GM21381 (cell line): ENCODE data around the gene MAGEA6.
"Not testable (repeated sequence)": the region's sequence is repeated elsewhere in the genome, so short reads cannot be mapped to it uniquely, and the experiment has no call there.

Experiments
- ATAC-seq: cut with Tn5 transposase; IDR thresholded peaks from one replicate; pipeline ENCODE4 v1.9.1; 2021; ENCODE audit warnings: mild to moderate bottlenecking, moderate library complexity; ENCODE audit not compliant: unreplicated experiment

The MAGEA6 gene

GRCh38 chrX:152734143-152734858 is 35.2 kb downstream of the MAGEA6 start:
- ATAC-seq: not testable (repeated sequence)

DNA sequence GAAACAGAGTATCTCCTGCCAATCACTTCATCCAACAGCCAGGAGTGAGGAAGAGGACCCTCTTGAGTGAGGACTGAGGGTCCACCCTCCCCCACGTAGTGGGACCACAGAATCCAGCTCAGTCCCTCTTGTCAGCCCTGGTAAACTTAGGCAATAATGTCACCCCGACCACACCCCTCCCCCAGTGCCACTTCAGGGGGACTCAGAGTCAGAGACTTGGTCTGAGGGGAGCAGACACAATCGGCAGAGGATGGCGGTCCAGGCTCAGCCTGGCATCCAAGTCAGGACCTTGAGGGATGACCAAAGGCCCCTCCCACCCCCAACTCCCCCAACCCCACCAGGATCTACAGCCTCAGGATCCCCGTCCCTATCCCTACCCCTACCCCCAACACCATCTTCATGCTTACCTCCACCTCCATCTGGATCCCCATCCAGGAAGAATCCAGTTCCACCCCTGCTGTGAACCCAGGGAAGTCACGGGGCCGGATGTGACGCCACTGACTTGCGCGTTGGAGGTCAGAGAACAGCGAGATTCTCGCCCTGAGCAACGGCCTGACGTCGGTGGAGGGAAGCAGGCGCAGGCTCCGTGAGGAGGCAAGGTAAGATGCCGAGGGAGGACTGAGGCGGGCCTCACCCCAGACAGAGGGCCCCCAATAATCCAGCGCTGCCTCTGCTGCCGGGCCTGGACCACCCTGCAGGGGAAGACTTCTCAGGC is 36.1 kb downstream of the MAGEA6 start, which contains the start of the genes CSAG1 and MAGEA12:
Gene CSAG1 (minus strand): TSS at position 461 of the 715 bp plus-strand sequence. CDS start 1,261 bp downstream, outside the sequence.
Gene MAGEA12 (plus strand): TSS at position 497 of the 715 bp plus-strand sequence. CDS start 2,405 bp downstream, outside the sequence.
- no peak for ATAC-seq

DNA sequence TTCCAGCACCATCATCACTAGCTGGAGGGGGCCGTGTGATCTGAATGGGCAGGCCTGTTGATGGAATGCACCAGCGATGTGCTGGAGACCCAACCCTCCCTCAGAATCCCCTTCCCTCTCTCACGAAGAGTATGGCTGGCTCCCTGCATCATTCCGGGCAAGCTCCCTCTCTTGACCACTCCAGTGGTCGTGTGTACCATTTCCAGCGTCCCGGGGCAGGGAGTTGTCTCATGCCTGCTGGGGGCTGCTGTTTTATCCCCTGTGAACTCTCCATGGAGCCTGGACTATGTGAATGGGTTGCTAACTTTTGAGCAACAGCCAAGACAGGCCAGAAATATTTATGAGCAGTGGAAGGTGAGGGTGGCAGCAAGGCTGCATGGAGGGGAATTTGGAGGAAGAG is 44.1 kb downstream of the MAGEA6 start:
- no peak for ATAC-seq
